IPS-18a (cell line): ENCODE results near the gene QSOX2.

Experiments used
- H3K27ac ChIP-seq: one replicate; pipeline ENCODE4 v1.5.1; 2013; ENCODE audit warnings: low read length
- H3K27me3 ChIP-seq: one replicate; pipeline ENCODE4 v1.6.1; 2013; ENCODE audit warnings: mild to moderate bottlenecking, low read length; ENCODE audit not compliant: control insufficient read depth, insufficient read depth
- H3K36me3 ChIP-seq: one replicate; pipeline ENCODE4 v1.6.1; 2013; ENCODE audit warnings: low read depth, low read length; ENCODE audit not compliant: control insufficient read depth
- H3K4me1 ChIP-seq: one replicate; pipeline ENCODE4 v1.6.1; 2013; ENCODE audit warnings: low read depth, low read length; ENCODE audit not compliant: control insufficient read depth
- H3K4me3 ChIP-seq: one replicate; pipeline ENCODE4 v1.5.1; 2013; ENCODE audit warnings: low read length
- H3K9ac ChIP-seq: one replicate; pipeline ENCODE4 v1.6.1; 2013; ENCODE audit warnings: mild to moderate bottlenecking, low read length, moderate library complexity
- H3K9me3 ChIP-seq: one replicate; pipeline ENCODE4 v1.6.1; 2013; ENCODE audit warnings: low read depth, low read length; ENCODE audit not compliant: control insufficient read depth

QSOX2 gene

DNA sequence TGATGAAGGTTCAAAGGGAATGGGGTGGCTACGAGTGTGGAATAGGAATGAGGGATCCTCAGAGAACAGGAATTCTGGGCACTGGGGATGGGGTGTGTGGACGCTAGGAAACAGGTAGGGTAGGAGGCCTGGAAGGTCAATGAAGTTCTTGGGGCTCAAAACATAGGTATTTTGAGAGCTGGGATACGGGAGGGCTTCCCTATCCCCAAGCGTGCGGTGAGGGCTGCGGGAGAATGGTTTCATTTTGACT, 718 bp downstream of the QSOX2 start:
- Histone ChIP-seq H3K9ac (peak overlapping the region; percentile 70), H3K4me3 (peak overlapping the region; percentile 85), H3K4me1 (peaks cover 29% of the 10 kb centered on the region), H3K27me3 (no peaks in the 10 kb centered on the region), H3K36me3 (no peaks in the 10 kb centered on the region), H3K27ac (no peak overlapping the region), H3K9me3 (no peaks in the 10 kb centered on the region)

DNA sequence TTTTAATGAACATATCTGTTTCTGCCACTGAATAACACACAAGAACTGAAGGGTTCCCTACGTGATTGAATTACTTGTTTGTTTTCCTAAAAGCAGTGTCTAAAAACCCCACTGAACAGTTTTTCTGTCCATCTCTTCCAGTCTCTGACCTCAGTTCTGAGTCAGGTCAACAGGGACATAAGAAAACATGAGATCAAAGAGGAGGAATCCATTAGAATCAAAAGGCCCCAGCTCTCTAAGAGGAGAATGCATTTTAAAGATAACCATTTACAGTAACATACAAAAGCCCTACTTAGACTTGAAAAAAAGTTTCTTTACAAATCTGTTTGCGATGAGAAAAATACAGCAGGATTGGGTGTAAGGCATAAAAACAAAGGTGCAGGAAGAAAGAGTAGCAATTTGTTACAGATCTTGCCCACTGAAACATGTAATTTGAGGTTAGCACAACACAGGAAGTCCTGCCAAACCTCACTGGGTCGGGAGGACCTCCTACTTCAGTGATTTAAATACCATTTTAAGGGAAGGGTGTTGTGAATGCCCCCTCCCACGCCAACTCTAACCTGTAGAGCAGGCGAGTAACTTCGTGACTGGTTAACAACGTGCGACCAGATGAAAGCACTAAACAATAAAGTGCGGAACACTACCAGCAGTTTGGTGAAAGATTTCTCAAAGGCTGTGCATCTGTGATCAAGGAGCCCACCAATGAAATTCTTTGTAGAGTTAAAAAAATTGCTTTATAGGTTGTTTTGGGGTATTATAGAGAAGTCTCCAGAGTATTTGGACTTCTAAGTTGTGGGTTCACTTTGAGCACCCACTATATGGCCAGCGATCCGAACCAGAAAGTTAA, 1.3 kb downstream of the QSOX2 start:
- peaks cover 29% of the 10 kb centered on the region for H3K4me1 ChIP-seq
- H3K27ac ChIP-seq = no peak overlapping the region
- no peaks in the 10 kb centered on the region for H3K36me3 ChIP-seq
- peak overlapping the region; percentile 70 for H3K9ac ChIP-seq
- H3K4me3 ChIP-seq = peak overlapping the region; percentile 85
- H3K9me3 ChIP-seq = no peaks in the 10 kb centered on the region
- no peaks in the 10 kb centered on the region for H3K27me3 ChIP-seq

DNA sequence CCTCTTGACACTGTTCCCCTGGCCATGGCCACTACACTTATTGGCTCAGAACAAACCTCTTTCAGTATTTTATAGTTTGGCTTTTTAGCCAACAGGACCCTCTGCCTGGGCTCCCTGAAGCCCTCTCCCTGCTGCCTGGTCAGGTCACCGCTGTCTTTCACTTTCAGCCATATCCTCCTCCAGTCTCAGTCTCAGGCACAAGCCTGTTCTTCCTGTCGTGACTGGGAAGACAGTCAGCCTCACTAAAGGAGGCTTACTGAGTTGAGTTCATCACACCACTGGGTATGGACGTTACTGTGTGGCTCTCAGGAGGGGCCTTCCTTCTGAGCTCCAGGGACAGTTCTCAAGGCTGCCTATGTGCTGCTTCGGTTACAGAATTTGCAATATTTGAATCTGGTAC, 2.0 kb downstream of the QSOX2 start:
- Histone ChIP-seq H3K4me3 (peak overlapping the region; percentile 85), H3K36me3 (no peaks in the 10 kb centered on the region), H3K27ac (no peak overlapping the region), H3K9ac (no peak overlapping the region), H3K4me1 (peaks cover 29% of the 10 kb centered on the region), H3K27me3 (no peaks in the 10 kb centered on the region), H3K9me3 (no peaks in the 10 kb centered on the region)

DNA sequence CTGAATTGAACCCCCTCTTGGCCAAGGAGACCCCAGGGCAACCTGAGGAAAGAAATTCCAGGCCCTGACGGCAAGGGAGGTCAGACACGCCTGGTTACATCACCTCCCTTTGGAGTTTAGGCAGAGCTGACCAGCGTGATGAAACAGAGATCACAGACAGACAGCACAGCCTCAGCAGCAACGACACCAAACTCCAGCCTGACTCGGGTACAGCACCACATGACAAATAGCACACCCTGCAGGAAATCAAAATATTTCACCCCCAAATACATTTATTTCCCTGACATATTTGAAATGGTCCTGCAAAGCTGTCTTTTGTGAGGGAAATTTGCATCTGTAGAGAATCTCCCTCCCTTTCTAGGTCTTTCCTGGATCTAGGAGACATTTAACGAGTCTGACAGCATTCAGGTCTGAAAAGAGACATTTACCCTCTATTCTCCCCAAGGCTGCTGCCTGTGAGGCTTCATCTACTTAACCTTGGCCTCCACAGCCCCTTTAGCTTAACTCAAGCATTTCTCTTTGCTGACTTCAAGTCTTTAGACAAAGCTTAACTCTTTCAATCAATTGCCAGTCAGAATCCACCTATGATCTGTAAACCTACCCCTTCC, 2.6 kb downstream of the QSOX2 start:
- Histone ChIP-seq H3K27ac (no peak overlapping the region), H3K4me1 (peaks cover 28% of the 10 kb centered on the region), H3K4me3 (no peak overlapping the region), H3K9ac (no peak overlapping the region), H3K36me3 (no peaks in the 10 kb centered on the region), H3K9me3 (no peaks in the 10 kb centered on the region), H3K27me3 (no peaks in the 10 kb centered on the region)

DNA sequence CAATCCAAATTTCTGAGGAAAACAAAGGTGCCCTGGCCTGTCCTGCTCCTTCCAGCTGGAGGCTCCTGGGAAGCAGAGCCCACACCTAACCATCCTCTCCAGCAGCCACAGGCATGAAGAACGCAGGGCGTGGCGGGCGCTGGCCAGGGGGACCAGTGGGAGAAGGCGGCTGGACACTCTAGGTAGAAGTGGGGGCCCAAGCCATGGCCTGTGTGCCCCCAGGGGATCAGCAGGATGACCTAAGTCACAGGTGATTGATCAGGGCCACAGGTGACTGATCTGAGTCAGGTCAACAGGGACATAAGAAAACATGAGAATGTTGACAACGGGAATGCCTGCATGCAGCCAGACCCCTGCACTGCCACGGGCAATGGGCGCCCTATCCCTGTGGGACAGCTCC, 3.4 kb downstream of the QSOX2 start:
- Histone ChIP-seq H3K36me3 (no peaks in the 10 kb centered on the region), H3K27me3 (no peaks in the 10 kb centered on the region), H3K4me1 (peaks cover 24% of the 10 kb centered on the region), H3K9me3 (no peaks in the 10 kb centered on the region), H3K4me3 (no peak overlapping the region), H3K9ac (no peak overlapping the region), H3K27ac (no peak overlapping the region)

DNA sequence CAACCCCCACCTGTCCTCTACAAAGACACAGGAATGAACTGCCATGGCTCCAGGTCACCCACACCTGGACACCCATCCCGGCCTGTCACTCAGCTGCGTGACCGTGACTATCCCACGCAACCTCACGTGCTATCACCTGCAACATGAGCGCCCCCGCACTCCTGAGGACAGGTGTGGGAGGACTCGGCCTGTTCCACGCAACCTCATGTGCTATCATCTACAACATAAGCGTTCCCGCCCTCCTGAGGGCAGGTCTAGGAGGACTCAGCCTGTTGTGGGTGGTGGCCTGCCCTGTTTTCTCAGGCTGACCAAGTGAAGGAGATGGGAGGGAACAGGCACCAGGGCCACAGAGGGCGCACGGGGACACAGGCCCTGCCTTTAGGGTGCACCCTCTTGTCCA, 4.1 kb downstream of the QSOX2 start:
- Histone ChIP-seq H3K4me1 (peaks cover 24% of the 10 kb centered on the region), H3K9ac (no peak overlapping the region), H3K36me3 (no peaks in the 10 kb centered on the region), H3K9me3 (no peaks in the 10 kb centered on the region), H3K27ac (no peak overlapping the region), H3K4me3 (no peak overlapping the region), H3K27me3 (no peaks in the 10 kb centered on the region)

DNA sequence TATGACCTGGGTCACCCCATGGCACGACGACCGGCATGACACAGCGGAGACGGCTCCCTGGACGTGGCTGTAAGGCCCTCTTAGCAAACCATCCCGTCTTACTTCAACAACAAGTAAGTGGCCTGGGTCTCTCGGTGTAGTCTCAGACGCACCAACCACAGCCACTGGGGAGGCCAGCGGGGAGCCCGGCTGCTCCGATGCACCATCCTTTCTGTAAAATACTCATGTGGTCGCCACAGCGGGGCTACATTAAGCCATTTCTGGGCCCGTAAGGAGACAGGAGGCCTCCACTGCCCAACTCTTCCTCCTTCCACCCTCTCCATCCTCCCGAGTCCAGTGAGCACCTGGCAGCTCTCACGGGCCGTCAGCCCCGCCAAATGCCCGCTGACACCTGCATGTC, 4.7 kb downstream of the QSOX2 start:
- Histone ChIP-seq H3K27ac (no peak overlapping the region), H3K4me3 (no peak overlapping the region), H3K4me1 (peaks cover 21% of the 10 kb centered on the region)

DNA sequence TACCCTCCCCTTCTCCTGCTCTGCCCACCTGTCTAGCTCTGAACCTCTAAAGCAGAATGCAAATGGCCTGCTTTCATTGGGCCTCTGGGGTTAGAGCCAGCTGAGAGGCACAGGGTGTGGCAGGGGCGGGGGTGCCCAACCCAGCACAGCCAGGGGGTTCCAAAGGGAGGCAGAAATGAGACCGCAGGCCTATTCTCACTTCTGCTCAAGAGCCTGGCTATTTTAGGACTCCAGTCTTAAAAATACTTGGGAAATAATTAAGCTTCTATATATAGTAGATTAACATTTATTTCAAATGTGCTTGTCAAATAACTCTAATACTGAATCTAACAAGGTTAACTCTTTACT, 5.7 kb downstream of the QSOX2 start:
- no peak overlapping the region for H3K9ac ChIP-seq
- H3K36me3 ChIP-seq = peaks cover 5% of the 10 kb centered on the region
- no peak overlapping the region for H3K4me3 ChIP-seq
- H3K4me1 ChIP-seq = peaks cover 21% of the 10 kb centered on the region
- H3K27ac ChIP-seq = no peak overlapping the region
- H3K9me3 ChIP-seq = no peaks in the 10 kb centered on the region
- no peaks in the 10 kb centered on the region for H3K27me3 ChIP-seq

More for the DNA sequence above, 4.7 kb downstream of the QSOX2 start:
- Histone ChIP-seq H3K9ac (no peak overlapping the region), H3K36me3 (peaks cover 5% of the 10 kb centered on the region), H3K27me3 (no peaks in the 10 kb centered on the region), H3K9me3 (no peaks in the 10 kb centered on the region)

DNA sequence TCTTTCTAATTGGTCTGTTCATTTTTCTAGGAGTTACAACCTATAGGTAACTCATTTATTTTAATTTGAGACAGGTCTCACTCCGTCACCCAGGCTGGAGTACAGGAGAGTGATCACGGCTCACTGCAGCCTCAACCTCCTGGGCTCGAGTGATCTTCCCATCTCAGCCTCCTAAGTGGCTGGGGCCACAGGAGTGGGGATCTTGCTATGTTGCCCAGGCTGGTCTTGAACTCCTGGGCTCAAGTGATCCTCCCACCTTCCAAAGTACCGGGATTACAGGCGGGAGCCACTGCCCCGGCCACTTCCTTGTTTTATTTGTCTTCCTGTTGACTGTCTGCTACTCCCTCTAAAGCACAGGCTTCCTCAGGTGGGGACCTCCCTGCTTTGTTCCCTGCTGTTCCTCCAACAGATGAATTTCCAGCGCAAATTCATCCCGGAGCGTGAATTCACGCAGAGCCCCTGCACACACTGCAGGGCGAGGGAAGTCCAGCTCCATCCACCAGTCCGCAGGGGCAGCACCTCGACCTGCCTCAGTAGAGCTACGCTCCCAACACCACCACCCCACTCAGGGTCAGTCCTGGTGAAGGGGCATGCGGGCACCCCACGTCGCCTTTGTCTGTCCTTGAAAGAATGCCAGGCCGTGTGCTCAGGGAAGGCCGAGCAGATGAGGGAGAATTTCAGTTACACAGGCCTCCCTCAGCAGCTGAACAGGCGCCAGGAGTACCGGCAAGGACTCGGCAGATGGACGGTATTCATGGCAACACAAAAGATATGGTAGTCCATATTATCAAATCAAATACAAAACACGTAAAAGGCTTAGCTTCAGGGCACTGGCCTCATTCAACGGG, 6.3 kb downstream of the QSOX2 start:
- no peak overlapping the region for H3K4me3 ChIP-seq
- H3K36me3 ChIP-seq = peaks cover 5% of the 10 kb centered on the region
- no peaks in the 10 kb centered on the region for H3K9me3 ChIP-seq
- H3K9ac ChIP-seq = no peak overlapping the region
- H3K27me3 ChIP-seq = no peaks in the 10 kb centered on the region
- peaks cover 15% of the 10 kb centered on the region for H3K4me1 ChIP-seq
- no peak overlapping the region for H3K27ac ChIP-seq

DNA sequence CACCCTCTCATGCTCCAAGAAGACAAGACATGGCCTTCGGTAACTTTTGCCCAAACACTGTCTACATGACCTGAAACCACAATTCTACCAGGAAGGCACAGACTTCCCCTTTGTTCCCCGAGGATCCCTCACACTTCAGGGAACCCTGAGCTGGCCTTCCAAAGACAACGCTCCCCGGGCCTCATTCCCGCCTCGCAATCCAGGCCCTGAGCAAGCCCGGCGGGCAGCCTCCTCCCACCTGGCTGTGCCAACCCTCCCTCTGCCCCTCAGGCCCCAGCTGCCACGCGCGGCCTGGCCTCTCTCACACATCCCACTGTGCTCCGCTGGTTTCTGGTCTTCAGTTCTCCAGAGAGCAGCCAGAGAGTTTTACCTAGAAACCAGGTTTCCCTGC, 7.3 kb downstream of the QSOX2 start:
- Histone ChIP-seq H3K4me3 (no peak overlapping the region), H3K27me3 (no peaks in the 10 kb centered on the region), H3K9ac (no peak overlapping the region), H3K9me3 (no peaks in the 10 kb centered on the region), H3K27ac (no peak overlapping the region), H3K36me3 (peaks cover 5% of the 10 kb centered on the region), H3K4me1 (peaks cover 8% of the 10 kb centered on the region)

DNA sequence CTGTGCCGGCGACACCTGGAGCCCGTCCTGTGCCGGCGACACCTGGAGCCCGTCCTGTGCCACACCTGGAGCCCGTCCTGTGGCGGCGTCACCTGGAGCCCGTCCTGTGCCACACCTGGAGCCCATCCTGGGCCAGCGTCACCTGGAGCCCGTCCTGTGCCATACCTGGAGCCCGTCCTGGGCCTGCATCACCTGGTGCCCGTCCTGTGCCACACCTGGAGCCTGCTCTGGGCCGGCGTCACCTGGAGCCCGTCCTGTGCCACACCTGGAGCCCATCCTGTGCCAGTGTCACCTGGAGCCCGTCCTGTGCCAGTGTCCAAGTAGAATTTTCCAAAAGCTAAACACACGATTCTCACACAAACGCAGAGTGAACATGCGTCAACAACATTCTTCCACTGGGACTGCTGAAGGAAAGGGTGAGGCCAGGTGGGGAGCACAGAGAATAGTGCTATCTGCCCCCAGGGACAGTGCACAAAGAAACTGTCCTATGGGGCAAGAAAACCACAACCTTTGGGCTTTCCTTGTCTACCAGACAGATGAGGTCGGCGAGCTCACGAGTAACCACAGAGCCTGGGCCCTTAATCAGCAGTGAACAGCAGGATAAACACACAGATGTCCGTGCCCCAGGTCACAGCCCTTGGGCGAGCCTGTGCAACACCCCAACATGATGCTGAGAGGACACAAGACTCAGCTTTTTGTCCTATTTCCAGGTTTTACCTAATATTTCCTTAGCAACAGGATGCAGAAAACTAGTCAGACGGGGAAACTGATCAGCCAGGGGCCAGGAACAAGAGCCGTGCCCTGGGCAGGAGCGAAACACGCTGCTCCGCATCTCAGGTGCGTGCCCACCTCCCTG, 7.9 kb downstream of the QSOX2 start:
- Histone ChIP-seq H3K4me1 (peaks cover 4% of the 10 kb centered on the region), H3K4me3 (no peak overlapping the region), H3K27ac (no peak overlapping the region), H3K9ac (no peak overlapping the region), H3K27me3 (no peaks in the 10 kb centered on the region), H3K36me3 (peaks cover 5% of the 10 kb centered on the region), H3K9me3 (no peaks in the 10 kb centered on the region)
